Esophagus muscularis mucosa (tissue), 4 donors: Measurements from ENCODE around the gene UBA52. TPM values are rescaled to one million over a fixed set of nuclear protein-coding genes. Genes with fewer than 3 reads are reported as not detected.

Experiments
- DNase-seq: peaks from one replicate; pipeline ENCODE4 v3.0.0-alpha.2; 2017; ENCODE audit errors: extremely low spot score
- H3K27ac ChIP-seq, 4 donors: fragments of 200-600 bp; sonication (generic); replicated peaks in 1 of 4; 1 replicate in 3 of 4; 2 replicates in 1 of 4; pipeline ENCODE4 v1.5.1; 2016 to 2019; ENCODE audit warnings: mild to moderate bottlenecking in 1 of 4
- H3K27me3 ChIP-seq, 4 donors: fragments of 200-600 bp; sonication (generic); one replicate each; pipeline versions ENCODE4 v1.5.1 to v1.6.0; 2016 to 2019
- H3K36me3 ChIP-seq, 4 donors: fragments of 200-600 bp; sonication (generic); one replicate each; pipeline ENCODE4 v1.5.1; 2016 to 2019
- H3K4me1 ChIP-seq, 4 donors: fragments of 200-600 bp; sonication (generic); one replicate each; pipeline ENCODE4 v1.5.1; 2016 to 2019
- H3K4me3 ChIP-seq, 4 donors: fragments of 200-600 bp; sonication (generic); 1 replicate in 2 of 4; 2 replicates in 2 of 4; pipeline ENCODE4 v1.5.1; 2016 to 2019; ENCODE audit warnings: mild to moderate bottlenecking in 4 of 4, moderate library complexity in 1 of 4
- H3K9me3 ChIP-seq, 4 donors: fragments of 200-600 bp; sonication (generic); 1 replicate in 3 of 4; 2 replicates in 1 of 4; pipeline ENCODE4 v1.5.1; 2016 to 2019
- CTCF ChIP-seq, 3 experiments: fragments of 200-600 bp in 2 of 3; fragments of 450-650 bp in 1 of 3; sonication (generic) in 2 of 3; IDR thresholded peaks; one replicate each; pipeline ENCODE4 v1.5.1; 2017 to 2019; ENCODE audit warnings: antibody characterized with exemption in 3 of 3, mild to moderate bottlenecking in 2 of 3, moderate library complexity in 1 of 3
- EP300 ChIP-seq: sonication (generic); formaldehyde crosslinking; IDR thresholded peaks from one replicate; pipeline ENCODE4 v1.6.1; 2017; ENCODE audit warnings: antibody characterized with exemption
- POLR2A ChIP-seq: fragments of 450-650 bp; IDR thresholded peaks from one replicate; pipeline ENCODE4 v1.6.1; 2017; ENCODE audit warnings: antibody characterized with exemption, moderate library complexity, mild to moderate bottlenecking, low read depth
- POLR2AphosphoS5 ChIP-seq, 2 donors: sonication (generic); formaldehyde crosslinking; IDR thresholded peaks; one replicate each; pipeline ENCODE4 v1.6.1; 2017; ENCODE audit warnings: antibody characterized with exemption in 2 of 2
- WGBS: methylation state at CpG from one replicate; pipeline ENCODE4 v1.1.5; 2018; 5-methylcytosine and 5-hydroxymethylcytosine counted together
- intact Hi-C: fragments of 100-400 bp; cut with DNase I; formaldehyde crosslinking; loops from one replicate; pipeline ENCODE4 v1.15.1; 2023
- total RNA-seq, 4 donors: library from RNA; depleted of rRNA; stranded (reverse); fragments of >200 nt; gene quantifications; one replicate each; pipeline versions ENCODE4 v1.1.0 to v1.2.1, GENCODE V29; 2016

Gene UBA52
- total RNA-seq, 4 donors from 2014 or later: 560 to 800 (median 665) TPM

DNA sequence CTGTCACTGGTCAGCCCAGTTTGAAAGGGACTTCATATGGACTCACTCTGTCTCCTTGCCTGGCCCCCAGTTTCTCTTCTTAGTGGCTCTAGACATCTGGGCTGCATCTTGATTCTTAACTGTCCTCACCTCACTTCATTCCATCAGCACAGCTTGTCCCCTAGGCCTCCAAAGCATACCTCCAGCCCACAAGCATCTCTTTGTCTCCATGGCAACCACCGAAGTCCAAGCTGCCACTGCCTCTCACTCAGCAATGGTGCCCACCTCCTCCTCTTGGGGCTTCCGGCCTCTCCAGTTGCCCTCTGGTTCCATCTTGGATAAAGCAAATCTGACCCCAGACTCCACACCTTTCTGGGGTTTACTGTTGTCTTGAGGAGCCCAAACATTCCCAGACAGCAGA is 55.2 kb downstream of the UBA52 start:
- Histone ChIP-seq H3K9me3 (no peaks in the 10 kb centered on the region), H3K27me3 (no peaks in the 10 kb centered on the region), H3K4me3 (no peak overlapping the region), H3K36me3 (no peaks in the 10 kb centered on the region), H3K4me1 (peaks cover 0 to 15% (median 6%) of the 10 kb centered on the region in 4 donors), H3K27ac (no peak overlapping the region)
- TF ChIP-seq POLR2AphosphoS5 (IDR thresholded peaks at IDR 0.05) (no peak), CTCF (IDR thresholded peaks at IDR 0.05) (no peak), EP300 (no peak), POLR2A (no peak)
- DNase-seq: no peak
- WGBS: 69% methylated on average over 2 of the region's 2 CpGs
- intact Hi-C loops: no loop called here

Other genes with a start within 250 kb of the UBA52 start
- 100 to 1,000 TPM in 1 of 4 donors, 10 to 100 TPM in 3; 86.8 to 116 (median 93.9) TPM for gene LSM4, start 248.8 kb upstream of the UBA52 start, total RNA-seq
- 10 to 100 TPM; 15.0 to 50.3 (median 28.0) TPM for gene PGPEP1, start 231.3 kb upstream of the UBA52 start, total RNA-seq
- 1 to 10 TPM; 1.6 to 5.6 (median 3.8) TPM for gene GDF15, start 185.7 kb upstream of the UBA52 start, total RNA-seq
- gene LRRC25, start 174.2 kb upstream of the UBA52 start, total RNA-seq: 10 to 100 TPM in 1 of 4 donors, 1 to 10 TPM in 3; 5.8 to 20.4 (median 7.0) TPM
- gene SSBP4, start 152.5 kb upstream of the UBA52 start, total RNA-seq: 100 to 1,000 TPM in 1 of 4 donors, 10 to 100 TPM in 3; 53.2 to 109 (median 77.8) TPM
- gene ISYNA1, start 133.7 kb upstream of the UBA52 start, total RNA-seq: 10 to 100 TPM; 15.8 to 38.9 (median 26.2) TPM
- 10 to 100 TPM in 3 of 4 donors, 1 to 10 TPM in 1; 9.1 to 35.1 (median 20.1) TPM for gene ELL, start 49.8 kb upstream of the UBA52 start, total RNA-seq
- gene FKBP8, start 28.3 kb upstream of the UBA52 start, total RNA-seq: 100 to 1,000 TPM; 420 to 568 (median 430) TPM
- gene KXD1, start 14.0 kb upstream of the UBA52 start, total RNA-seq: 100 to 1,000 TPM; 129 to 155 (median 149) TPM
- 10 to 100 TPM; 56.1 to 77.7 (median 67.0) TPM for gene REX1BD, start 16.9 kb downstream of the UBA52 start, total RNA-seq
- gene CRLF1, start 34.9 kb downstream of the UBA52 start, total RNA-seq: 100 to 1,000 TPM in 1 of 4 donors, 10 to 100 TPM in 3; 41.5 to 153 (median 59.6) TPM
- 1 to 10 TPM; 2.4 to 3.6 (median 2.8) TPM for gene TMEM59L, start 41.0 kb downstream of the UBA52 start, total RNA-seq
- 10 to 100 TPM in 2 of 4 donors, 1 to 10 TPM in 2; 9.1 to 19.0 (median 13.5) TPM for gene KLHL26, start 65.2 kb downstream of the UBA52 start, total RNA-seq
- gene CRTC1, start 111.8 kb downstream of the UBA52 start, total RNA-seq: 10 to 100 TPM in 1 of 4 donors, 1 to 10 TPM in 3; 5.3 to 10.1 (median 6.6) TPM
- under 1 TPM; 0.33 to 0.83 (median 0.62) TPM for gene COMP, start 219.4 kb downstream of the UBA52 start, total RNA-seq